Activated naive CD8-positive, alpha-beta T cell treated with anti-CD3 and anti-CD28 coated beads, Interleukin-2, amount 50 U/mL, for 16 hours (primary cell): ENCODE measurements around the gene KRTAP5-9.
"Not testable (repeated sequence)": the region's sequence is repeated elsewhere in the genome, so short reads cannot be mapped to it uniquely, and the experiment has no call there.

Experiments
- DNase-seq: peaks from one replicate; pipeline ENCODE4 v3.0.0-alpha.2; 2020; ENCODE audit warnings: low read depth, low spot score

Gene KRTAP5-9

GRCh38 chr11:71548120-71548519 lies at the start of gene KRTAP5-9:
KRTAP5-9 (plus strand) TSS chr11:71548420; CDS start chr11:71548658, 238 bp downstream.
- DNase-seq, result no peak

- no peak for DNase-seq
These were observed 49.1 kb upstream of the KRTAP5-9 start for GRCh38 chr11:71499125-71499524.

GRCh38 chr11:71499546-71499945 lies 48.7 kb upstream of the KRTAP5-9 start:
- no peak for DNase-seq

GRCh38 chr11:71500601-71501021 lies 47.6 kb upstream of the KRTAP5-9 start:
- no peak for DNase-seq

GRCh38 chr11:71501071-71501985 lies 46.9 kb upstream of the KRTAP5-9 start:
- DNase-seq, result no peak

GRCh38 chr11:71502026-71502425 lies 46.2 kb upstream of the KRTAP5-9 start:
- DNase-seq, result no peak

GRCh38 chr11:71502871-71503435 lies 45.3 kb upstream of the KRTAP5-9 start:
- DNase-seq, result no peak

GRCh38 chr11:71504531-71504930 lies 43.7 kb upstream of the KRTAP5-9 start:
- no peak for DNase-seq

- DNase-seq, result no peak
These were observed 43.2 kb upstream of the KRTAP5-9 start for GRCh38 chr11:71505001-71505400.

GRCh38 chr11:71505781-71506180 lies 42.4 kb upstream of the KRTAP5-9 start:
- DNase-seq, result no peak

GRCh38 chr11:71507102-71507501 lies 41.1 kb upstream of the KRTAP5-9 start:
- DNase-seq, result no peak

GRCh38 chr11:71518506-71519471 lies 29.4 kb upstream of the KRTAP5-9 start:
- no peak for DNase-seq

- no peak for DNase-seq
These were observed 28.7 kb upstream of the KRTAP5-9 start for GRCh38 chr11:71519546-71519945.

GRCh38 chr11:71525188-71525937 lies 22.9 kb upstream of the KRTAP5-9 start:
- no peak for DNase-seq

- no peak for DNase-seq
These were observed 22.2 kb upstream of the KRTAP5-9 start for GRCh38 chr11:71525938-71526495.

GRCh38 chr11:71526796-71527575 lies 21.2 kb upstream of the KRTAP5-9 start, which contains the start of gene KRTAP5-7:
KRTAP5-7 (plus strand) TSS chr11:71527267; CDS start chr11:71527301, 34 bp downstream.
- DNase-seq, result not testable (repeated sequence)

GRCh38 chr11:71527576-71528210 lies 20.5 kb upstream of the KRTAP5-9 start:
- no peak for DNase-seq

- no peak for DNase-seq
These were observed 17.6 kb upstream of the KRTAP5-9 start for GRCh38 chr11:71530602-71531001.

- no peak for DNase-seq
These were observed 16.1 kb upstream of the KRTAP5-9 start for GRCh38 chr11:71532036-71532610.
